OCI-LY7 (cell line): ENCODE results near the gene MSANTD7.

Source experiments
- CTCF ChIP-seq: fragments of 200-600 bp; sonication (generic); conservative IDR thresholded peaks from 2 replicates; pipeline ENCODE4 v1.5.1; 2014; ENCODE audit warnings: mild to moderate bottlenecking, antibody characterized with exemption, low read length, moderate library complexity, mixed read lengths
- EZH2phosphoT487 ChIP-seq: fragments of 200-600 bp; sonication (generic); IDR thresholded peaks from 2 replicates; pipeline ENCODE4 v1.6.1; 2018; ENCODE audit warnings: low read depth, borderline replicate concordance, mild to moderate bottlenecking, mixed run types, antibody characterized with exemption, low read length, moderate library complexity, mixed read lengths

GRCh38 chr10:14876764-14877163 is 38.7 kb downstream of the MSANTD7 start:
- TF ChIP-seq CTCF (no peak), EZH2phosphoT487 (no peak)
